Glomerular visceral epithelial cell (primary cell): Measurements from ENCODE around the gene PSMB1.
"Not testable (repeated sequence)": the region's sequence is repeated elsewhere in the genome, so short reads cannot be mapped to it uniquely, and the experiment has no call there.

Experiments
- DNase-seq: peaks from one replicate; pipeline ENCODE4 v3.0.0-alpha.2; 2016; ENCODE audit errors: extremely low spot score

Gene PSMB1

DNA sequence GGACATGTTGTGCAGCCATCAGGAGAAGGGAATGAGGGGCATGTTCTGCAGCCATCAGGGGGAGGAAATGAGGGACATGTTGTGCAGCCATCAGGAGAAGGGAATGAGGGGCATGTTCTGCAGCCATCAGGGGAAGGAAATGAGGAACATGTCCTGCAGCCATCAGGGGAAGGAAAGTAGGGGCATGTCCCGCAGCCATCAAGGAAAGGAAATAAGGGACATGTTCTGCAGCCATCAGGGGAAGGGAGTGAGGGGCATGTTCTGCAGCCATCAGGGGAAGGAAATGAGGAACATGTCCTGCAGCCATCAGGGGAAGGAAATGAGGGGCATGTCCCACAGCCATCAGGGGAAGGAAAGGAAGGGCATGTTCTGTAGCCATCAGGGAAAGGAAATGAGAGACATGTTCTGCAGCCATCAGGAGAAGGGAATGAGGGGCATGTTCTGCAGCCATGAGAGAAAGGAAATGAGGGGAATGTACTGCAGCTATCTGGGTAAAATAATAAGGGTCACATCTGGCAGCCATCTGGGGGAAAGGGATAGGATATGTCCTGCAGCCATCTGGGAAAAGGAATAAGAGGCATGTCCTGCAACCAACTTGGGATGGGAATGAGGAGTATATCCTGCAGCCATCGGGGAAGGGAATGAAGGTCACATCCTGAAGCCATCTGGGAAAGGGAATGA is 50.2 kb downstream of the PSMB1 start:
- not testable (repeated sequence) for DNase-seq

DNA sequence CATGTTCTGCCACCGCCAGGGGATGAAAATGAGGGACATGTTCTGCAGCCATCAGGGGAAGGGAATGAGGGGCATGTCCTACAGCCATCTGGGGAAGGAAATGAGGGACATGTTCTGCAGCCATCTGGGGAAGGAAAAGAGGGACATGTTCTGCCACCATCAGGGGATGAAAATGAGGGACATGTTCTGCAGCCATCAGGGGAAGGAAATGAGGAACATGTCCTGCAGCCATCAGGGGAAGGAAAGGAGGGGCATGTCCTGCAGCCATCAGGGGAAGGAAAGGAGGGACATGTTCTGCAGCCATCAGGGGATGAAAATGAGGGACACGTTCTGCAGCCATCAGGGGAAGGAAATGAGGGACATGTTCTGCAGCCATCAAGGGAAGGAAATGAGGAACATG is 50.8 kb downstream of the PSMB1 start:
- DNase-seq: not testable (repeated sequence)

GRCh38 chr6:170500955-170501590 is 52.0 kb downstream of the PSMB1 start:
- no peak for DNase-seq

DNA sequence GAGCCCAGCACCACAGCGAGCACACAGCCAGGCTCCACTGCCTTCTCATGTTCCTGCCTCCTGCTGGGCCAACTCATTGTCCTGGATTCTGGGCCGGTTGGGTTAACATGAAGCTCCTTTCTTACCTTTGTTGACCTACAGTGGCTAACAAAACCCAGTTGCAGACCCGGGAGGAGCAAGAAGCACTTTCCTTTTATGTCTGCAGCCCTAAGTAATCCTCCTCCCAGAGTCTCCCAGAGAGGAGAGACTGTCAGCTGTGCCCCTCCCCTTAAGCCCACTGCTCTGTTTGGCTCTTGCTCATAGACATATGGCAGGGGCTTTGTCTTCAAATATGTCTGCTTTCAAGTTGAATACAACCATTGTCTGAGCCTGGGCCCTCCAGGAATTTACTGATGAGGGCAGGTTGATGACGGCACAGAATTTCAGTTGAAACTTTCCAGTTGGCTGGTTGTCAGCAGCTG is 55.2 kb downstream of the PSMB1 start:
- DNase-seq: no peak

DNA sequence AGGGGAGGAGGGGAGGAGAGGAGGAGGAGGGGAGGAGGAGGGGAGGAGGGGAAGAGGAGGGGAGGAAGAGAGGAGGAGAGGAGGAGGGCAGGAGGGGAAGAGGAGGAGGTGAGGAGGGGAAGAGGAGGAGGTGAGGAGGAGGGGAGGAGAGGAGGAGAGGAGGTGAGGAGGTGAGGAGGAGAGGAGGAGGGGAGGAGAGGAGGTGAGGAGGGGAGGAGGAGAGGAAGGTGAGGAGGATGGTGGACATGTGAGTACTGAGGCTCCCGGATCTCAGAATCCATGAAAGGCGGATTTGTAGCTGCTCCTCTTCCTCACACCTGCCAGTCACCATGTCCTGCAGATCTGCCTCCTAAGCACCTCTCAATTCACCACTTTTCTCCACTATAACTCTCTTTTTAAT is 59.8 kb downstream of the PSMB1 start:
- DNase-seq: no peak

DNA sequence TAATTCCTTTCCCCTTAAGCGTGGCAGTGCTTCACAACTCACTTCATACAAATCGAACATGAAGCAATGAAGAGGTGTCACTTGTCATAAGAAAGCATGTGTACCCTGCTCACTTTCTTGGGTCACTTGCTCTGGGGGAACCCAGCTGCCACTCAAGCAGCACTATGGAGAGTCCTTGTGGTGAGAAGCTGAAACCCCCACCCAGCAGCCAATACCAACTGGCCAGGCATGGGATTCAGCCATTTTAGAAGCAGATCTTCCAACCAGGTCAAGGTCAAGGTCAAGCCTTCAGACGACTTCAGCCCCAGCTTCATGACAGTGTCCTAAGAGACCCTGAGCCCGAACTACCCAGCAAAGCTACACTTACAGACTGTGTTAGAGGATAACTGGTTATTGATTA is 62.8 kb downstream of the PSMB1 start:
- DNase-seq: no peak

DNA sequence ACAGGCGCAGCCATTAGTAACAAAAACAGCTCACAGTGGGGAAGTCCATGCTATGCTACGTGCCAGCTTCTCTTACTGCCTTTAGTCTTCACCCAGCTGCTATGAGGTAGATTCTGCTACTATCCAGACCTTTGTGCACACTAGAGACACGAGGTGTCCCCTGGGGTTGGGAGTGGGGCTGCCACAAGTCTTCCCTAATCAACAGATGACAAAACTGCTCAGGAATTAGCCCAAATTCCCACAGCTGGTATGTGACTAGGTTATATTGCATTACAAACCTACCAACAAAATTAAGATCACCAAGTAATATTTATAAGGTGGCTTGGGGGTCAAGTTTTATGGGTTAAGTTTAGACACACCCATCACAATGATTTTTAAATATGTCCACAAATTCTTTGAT is 63.3 kb downstream of the PSMB1 start:
- no peak for DNase-seq

GRCh38 chr6:170487707-170488329 is 65.3 kb downstream of the PSMB1 start:
- DNase-seq: no peak

DNA sequence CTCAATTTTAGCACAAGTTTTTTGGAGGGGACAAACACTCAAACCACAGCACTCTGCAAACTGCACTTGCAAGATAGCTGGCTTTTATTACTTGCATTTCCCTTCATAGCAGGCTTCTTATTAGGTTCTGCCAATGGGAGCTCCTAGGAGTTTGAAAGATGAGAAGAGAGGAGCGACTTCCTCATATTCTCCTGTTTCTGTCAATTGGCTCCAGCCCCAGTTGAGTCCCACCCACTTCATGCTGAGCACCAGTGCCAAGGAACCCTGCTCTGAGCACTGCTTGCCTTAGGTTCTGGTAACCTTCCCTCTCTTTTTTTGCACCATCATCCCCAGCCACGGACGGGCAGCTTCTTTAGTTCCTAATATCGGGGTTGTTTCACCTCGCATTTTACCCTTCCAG is 67.9 kb downstream of the PSMB1 start:
- DNase-seq: no peak
